GM18873 (cell line): ENCODE measurements around the gene METTL23.
"Not testable (repeated sequence)": the region's sequence is repeated elsewhere in the genome, so short reads cannot be mapped to it uniquely, and the experiment has no call there.

Source experiments
- ATAC-seq: cut with Tn5 transposase; IDR thresholded peaks from one replicate; pipeline ENCODE4 v1.9.1; 2021; ENCODE audit warnings: mild to moderate bottlenecking, moderate library complexity, moderate number of reproducible peaks; ENCODE audit not compliant: unreplicated experiment, low FRiP score

METTL23 gene

DNA sequence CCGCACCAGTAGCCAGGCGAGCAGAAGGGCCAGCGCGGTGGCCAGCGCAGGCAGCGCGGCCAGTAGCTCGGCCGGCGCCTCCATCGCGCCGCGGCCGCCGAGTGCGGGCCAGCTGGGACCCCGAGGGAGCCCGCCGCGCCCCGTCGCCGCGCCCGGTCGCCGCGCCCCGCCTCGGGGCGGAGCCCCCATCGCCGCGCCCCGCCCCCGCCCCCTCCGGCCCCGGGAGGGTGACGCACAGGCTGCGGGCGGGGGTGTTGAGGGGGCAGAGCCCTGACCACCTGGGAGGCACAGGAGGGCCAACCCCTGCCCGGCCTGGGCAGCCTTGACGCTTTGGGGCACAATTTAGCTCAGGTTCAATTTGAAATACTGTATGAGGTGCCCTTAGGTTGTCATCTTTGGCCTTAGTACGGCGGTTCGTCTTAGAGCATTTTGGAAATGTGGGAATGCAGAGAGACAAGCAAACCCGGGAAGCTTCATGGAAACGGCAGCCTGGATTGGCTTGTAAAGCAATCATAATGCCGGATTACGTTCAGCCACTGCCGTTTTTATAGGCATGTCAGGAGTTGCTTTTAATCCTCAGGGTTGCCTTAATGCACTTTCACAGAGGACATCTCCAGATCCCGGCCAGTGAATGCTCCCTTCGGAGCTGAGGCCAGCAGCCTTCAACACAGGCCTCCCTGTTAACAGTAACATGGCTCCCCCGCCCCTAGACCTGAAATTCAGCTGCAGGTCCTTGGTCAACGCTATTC lies 15.6 kb upstream of the METTL23 start, which contains the start of gene MXRA7:
MXRA7 (minus strand) TSS at position 103 of the 749 bp plus-strand sequence; CDS start at position 84, 19 bp downstream.
- no peak for ATAC-seq

DNA sequence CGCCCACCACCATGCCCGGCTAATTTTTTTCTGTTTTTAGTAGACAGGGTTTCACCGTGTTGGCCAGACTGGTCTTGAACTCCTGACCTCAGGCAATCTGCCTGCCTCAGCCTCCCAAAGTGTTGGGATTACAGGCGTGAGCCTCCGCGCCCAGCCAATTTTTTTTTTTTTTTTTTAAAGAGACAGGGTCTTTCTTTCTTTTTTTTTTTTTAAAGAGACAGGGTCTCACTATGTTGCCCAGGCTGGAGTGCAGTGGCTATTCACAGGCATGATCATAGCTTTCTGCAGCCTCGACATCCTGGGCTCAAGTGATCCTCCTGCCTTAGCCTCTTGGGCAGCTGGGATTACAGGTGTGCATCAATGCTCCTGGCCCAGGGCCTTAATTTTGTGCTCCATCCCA lies 14.3 kb upstream of the METTL23 start:
- not testable (repeated sequence) for ATAC-seq

DNA sequence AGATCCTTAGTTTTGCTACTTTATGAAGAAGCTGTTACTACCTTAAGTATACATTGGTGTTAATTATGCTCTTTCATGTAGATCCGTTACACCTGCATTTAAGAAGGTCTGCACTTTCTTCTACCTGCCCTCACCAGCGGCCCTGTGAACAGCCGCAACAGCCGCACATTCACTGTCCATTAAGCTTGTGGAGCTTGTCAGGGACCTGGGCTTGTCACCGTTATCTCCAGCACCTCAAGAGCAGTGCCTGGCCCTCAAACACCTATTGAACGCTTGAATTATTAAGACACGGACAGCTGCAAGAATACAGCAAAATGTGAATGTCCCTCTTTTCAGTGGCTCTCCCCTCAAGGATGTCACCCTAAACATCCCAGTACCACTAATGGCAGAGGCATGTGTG lies 12.9 kb upstream of the METTL23 start:
- no peak for ATAC-seq

DNA sequence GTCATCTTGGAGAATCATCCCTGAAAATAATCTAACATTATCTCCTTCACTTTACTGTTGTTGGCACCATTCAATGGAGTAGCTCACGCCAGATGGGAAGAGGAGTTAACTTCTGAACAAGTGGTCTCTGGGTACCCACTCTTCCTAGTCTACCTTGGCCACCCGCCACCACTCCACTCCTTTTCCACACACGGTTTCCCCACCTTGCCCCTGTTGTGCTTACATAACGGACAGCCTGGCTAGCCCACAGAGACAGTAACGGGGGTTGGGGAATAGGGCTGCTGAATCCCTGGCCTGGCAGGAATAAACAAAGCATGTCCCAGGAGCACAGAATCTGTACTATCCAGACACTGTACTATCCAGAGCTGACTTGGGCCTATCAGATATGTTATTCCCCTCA lies 12.3 kb upstream of the METTL23 start:
- no peak for ATAC-seq

DNA sequence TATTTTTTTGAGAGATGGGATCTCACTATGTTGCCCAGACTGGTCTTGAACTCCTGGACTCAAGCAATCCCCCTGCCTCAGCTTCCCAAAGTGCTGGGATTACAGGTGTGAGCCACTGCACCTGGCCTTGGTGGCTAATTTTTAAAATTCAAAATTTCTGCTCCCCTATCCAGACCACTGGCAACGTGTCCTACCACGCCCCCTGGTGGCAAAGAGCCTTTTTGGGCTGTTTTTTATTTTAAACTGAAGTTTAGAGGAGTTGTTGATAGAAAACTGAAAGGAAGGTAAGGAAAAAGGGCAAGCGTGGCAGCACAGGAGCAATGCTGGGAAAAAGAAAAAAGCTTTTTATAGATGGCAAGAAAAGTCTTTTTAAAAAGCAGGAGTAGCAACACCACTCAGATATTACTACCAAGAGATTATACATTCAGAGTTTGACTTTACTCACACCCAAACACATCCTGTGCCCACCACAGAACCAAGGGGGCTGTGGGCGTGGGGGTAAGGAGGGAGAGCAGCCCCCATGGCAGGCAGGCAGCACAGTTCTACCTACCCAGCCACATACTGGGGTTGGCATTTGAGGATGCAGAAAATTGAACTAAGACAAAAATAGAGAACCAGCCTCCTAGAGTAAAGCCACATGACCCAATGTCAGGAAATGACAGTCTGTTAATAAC lies 11.7 kb upstream of the METTL23 start:
- no peak for ATAC-seq

DNA sequence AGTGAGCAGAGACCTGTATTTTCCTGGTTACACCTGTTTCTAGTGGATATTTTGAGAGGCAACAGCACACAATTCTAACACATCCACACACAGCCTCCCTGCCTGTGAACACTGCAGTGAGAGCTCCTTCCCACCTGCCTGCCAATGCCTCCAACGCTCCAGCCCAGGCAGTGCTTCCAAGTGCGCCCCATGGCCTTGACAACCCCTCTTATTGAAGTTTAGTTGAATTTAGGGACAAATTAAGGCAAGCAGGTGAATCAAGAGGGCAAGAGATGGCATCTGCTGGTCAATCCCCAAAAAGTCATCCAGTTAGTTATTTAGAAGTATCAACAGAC lies 11.2 kb upstream of the METTL23 start:
- no peak for ATAC-seq

DNA sequence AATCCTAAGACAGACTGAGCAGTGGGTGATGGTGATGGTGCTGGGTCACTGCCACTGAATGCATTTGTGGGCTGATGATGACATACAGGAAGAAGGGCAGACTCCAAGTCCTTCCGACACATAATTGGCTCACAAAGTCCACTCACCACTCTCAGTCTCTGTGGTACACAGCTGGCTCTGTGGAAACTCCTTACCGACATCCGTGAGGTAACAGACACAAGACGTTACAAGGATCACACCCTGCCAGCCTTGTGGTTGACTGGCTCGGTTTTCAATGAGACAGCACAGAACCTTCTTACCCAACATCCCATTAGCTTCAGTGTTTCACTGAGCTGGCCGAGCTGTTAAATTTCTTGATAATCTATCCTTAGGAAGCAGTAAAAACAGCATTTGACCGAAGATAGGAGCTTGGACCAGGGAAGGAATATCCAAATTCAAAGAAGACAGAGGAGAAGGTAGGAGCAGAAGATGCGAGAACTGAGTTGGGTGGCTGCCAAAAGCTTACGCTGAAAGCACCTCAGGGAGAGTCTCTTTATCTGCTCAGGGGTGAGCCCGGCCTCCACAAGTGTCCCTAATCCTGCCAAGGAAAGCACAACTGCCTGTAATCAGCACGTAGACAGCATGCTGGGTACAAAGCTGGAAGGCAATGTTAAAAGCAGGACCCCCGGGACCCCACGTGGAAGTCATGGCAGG lies 10.3 kb upstream of the METTL23 start:
- no peak for ATAC-seq

DNA sequence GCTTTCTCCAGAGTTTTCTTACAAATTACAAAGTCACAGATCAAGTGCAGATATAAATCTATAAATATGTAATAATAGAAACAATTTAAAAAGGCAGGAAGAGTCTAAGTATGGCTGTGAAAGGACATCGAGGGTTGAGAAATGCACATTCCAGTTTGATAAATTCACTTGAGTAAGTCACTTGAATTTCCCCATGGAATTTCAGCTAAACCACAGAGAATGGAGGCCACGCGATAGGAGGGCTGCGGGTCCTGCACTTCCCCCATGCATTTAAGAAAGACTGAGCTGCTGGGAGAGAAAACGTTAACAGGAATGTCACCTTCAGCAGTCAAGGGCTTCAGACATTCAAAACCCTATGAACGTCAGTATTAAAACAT lies 9.8 kb upstream of the METTL23 start:
- ATAC-seq, result no peak

DNA sequence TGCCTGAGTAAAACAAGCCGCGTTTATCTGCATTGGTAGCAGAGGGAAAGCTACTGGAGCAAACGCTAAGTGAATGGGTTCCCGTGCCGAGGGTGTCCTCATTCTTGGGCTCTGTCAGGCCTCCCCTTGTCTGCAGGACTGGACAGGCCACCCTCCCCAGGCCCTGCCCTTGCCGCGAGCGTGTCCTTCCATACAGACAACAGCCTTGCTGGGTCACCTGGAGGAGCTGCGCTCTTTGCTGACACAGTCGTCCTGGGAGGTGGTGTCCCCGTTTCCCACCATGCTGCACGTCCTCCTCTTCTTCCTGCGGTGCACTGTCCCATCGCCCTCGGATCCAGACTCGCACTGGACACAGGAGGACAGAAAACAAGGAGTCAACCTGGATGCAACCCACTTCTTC lies 8.1 kb upstream of the METTL23 start:
- no peak for ATAC-seq

DNA sequence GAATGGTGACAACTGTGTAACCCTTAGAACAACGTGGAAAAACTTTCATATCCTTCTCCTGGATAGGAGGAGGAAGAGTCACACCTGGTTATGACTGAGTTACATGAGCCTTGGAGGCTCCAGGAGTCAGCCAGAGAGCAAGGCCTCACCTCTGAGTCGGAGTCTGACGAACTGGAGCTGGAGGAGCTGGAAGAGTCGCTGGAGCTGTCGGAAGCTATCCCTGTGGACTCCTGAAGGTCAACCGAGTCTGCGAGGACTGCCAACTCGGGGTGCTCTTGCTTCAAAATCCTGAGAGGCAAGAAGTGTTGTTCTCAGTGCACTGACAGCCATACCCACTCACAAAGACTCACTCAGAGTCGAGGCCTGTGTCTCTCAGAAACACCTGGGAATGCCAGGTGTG lies 6.4 kb upstream of the METTL23 start:
- no peak for ATAC-seq

DNA sequence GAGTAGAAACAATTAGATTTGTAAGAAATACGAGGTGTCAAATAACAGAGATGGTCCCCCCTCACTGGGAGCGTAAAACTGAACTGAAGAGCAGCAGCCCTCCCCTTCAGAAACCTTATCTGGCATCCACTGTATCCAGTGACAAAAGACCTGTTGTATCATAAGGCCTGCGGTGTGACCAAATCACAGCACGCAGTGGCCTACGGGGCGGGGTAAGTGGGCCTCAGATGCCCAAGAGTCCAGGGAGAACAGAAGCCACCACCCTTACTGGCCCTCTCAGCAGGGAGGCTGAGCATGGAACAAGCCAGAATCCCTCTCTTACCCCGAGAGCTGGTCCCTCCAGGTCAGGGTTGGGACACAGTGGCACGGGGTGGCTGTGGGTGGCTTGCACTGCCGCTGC lies 5.7 kb upstream of the METTL23 start:
- no peak for ATAC-seq

DNA sequence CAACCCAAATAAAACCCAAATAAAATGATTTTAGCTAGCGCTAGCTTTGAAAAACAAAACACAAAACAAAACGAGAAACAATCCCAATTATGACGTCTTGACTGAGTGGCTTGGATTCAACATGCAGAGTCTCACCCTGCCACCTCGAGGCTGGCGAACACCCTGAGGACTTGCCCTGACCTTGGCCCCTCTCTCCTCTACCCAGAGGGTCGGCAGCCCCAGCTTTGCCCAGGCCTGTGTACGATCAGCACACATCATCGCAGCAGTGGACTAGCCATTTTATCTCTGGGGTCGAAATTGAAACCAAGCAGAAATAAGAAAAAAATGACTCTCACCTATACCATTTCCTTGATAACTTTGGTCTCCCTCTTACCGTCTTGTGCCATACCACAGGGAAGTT lies 5.2 kb upstream of the METTL23 start:
- no peak for ATAC-seq

DNA sequence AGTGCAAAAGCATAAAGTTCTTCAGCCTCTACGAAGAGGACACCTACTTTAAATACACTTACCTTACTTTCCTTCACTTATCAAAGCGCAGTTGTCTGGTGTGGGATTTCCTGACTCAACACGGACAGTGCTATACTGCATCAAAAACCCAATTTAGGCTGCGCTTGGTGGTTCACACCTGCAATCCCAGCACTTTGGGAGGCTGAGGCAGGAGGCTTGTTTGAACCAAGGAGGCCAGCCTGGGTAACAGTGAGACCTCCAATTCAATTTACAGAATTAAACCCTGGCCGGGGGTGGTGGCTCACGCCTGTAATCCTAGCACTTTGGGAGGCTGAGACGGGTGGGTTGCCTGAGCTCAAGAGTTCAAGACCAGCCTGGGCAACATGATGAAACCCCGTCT lies 4.4 kb upstream of the METTL23 start:
- ATAC-seq, result no peak

DNA sequence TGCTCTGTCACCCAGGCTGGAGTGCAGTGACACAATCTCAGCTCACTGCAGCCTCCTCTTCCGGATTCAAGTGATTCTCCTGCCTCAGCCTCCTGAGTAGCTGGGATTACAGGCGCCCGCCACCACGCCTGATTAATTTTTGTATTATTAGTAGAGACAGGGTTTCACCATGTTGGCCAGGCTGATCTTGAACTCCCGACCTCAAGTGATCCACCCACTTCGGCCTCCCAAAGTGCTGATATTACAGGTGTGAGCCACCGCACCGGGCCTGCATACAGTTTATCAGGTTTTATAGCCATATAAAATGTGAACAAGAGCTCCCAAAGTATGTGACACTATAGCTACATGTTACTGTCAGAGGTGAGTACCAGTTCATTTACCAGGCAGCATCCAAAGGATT lies 3.7 kb upstream of the METTL23 start:
- not testable (repeated sequence) for ATAC-seq

DNA sequence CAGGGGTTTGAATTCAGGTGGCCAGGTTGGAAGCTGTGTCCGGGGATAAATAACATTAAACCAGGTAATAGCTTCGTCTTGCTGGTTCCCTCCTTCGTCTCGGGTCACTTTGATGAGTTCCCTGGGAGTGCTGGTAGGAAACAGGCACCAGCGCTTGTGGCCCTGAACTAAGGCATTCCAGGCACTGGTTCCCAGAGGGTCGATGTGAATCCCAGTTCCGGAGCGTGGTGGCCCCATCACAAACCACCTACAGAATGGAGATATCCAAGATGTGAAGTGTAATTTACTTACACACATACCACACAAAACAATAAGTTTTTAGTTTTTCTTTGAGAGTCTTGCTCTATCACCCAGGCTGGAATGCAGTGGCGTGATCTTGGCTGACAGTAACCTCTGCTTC lies 2.8 kb upstream of the METTL23 start:
- ATAC-seq, result no peak

DNA sequence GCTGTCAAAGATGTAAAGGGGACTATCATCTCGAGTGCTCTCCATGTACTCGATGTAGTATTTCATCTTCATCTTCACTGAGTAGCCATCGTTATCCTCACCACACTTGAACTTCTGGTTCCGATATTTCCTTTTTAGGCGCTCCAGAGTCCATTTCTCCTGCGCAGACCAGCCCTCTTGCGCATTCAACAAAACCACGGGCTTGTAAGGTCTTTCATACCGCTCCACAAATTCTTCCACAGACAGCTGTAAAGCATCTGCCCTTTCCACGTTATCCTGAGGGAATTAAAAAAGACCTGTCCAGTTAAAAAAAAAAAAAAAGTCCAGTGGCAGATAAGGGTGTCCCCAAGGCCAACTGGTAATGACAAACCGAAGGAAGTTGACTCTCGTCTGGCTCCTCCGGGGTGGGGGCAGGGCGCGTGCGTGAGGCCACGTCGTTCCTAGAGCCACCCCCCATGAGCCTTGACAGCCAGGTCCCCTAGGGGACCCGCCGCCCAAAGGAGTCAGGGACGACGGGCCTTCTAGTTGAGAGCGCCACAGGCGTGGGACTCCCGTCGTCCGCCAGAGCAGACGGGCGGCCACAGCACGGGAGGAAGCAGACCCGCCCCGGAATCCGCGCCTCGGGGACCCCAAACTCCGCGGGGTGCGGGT lies 934 bp upstream of the METTL23 start:
- peak; percentile 6 for ATAC-seq

DNA sequence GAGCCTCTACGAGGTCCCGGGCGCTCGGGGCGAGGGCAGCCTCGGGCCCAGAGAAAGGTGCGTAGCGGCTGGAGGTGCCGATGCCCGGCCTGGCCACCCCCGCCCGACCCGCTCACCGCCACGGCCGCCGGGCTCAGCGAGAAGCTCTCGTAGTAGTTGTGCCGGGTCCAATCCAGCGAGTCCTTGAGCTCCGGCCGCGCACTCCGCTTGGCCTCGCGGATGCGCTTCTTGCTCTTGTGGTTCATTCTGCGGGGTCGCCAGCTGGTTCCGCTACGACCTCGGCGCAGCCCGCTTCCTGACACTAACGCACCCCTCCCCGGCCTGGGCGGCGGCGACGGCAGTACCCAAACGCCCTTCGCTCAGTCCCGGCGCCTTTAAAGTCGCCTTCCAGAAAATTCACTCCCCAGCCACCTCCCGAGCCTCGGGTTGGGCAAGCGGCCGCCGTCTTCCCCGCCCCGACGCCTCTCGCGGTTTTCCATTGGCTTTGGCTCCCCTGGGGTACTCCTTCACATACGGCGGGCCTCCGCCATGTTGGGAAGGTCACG lies 336 bp upstream of the METTL23 start, which contains the start of gene JMJD6:
JMJD6 (minus strand) TSS at position 376 of the 545 bp plus-strand sequence; CDS start at position 245, 131 bp downstream.
- ATAC-seq, result peak; percentile 70

DNA sequence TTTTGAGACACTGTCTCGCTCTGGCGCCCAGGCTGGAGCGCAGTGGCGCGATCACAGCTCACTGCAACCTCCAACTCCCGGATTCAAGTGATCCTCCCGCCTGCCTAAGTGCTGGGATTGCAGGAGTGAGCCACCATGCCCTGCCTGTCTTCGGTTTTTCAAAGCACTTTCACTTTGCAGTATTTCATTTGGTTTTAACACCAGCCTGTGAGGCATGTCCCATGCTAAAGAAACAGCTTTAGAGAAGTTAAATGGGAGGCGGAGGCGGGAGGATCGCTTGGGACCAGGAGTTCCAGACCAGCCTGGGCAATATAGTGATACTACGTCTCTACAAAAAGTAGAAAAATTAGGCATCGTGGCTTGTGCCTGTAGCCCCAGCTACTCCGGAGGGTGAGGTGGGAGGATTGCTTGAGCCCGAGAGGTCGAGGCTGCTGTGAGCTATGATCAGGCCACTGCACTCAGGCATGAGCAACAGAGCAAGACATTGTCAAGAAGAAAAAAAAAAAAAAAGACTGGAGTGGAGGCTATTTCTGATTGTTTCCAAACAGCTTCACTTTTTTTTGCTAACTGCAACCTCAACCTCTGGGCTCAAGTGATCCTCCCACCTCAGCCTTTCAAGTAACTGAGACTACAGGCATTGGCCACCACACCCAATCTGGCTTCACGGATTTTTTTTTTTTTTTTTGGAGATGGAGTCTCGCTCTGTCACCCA lies 1.3 kb downstream of the METTL23 start:
- no peak for ATAC-seq

DNA sequence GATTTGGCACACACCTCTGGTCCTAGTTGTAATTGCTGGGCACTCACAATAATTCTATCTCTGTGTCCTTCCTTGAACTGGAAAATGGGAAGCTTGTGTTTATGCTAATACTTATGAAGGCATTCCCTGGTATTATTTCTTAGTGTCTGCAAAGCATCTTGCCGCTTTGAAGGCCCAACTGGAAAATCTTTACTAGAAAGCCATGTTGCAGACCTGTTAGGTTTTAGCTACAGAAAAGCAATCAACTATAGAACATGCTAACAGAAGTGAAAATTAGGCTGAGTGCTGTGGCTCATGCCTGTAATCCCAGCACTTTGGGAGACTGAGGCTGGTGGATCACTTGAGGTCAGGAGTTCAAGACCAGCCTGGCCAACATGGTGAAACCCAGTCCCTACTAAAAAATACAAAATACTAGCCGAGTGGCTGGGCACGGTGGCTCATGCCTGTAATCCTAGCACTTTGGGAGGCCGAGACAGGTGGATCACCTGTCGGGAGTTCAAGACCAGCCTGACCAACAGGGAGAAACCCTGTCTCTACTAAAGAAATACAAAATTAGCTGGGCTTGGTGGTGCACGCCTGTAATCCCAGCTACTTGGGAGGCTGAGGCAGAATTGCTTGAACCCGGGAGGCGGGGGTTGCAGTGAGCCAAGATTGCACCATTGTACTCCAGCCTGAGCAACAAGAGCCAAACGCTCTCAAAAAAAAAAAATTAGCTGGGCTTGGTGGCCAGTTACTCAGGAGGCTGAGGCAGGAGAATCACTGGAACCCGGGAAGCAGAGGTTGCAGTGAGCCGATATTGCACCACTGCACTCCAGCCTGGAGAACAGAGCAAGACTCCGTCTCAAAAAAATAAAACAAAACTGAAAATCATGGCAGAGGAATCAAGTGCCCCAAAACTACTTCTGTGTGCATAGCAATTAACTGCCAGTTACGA lies 5.4 kb downstream of the METTL23 start:
- ATAC-seq, result not testable (repeated sequence)
